GM12878 (cell line): ENCODE results near the gene MOBP. TPM values are rescaled to one million over a fixed set of nuclear protein-coding genes. Genes with fewer than 3 reads are reported as not detected.

Source experiments
- ATAC-seq: fragments of 200-7000 bp; cut with Tn5 transposase; 3 replicates; pipeline ENCODE4 v1.9.1; 2020; ENCODE audit warnings: mild to moderate bottlenecking, moderate library complexity
- BruUV-seq: library from RNA; stranded (reverse); fragments of 400-500 nt; replicated peaks from 2 replicates; lab custom pipeline; 2021; lab: Mats Ljungman, UMichigan
- CTCF ChIA-PET: fragments of 300-600 bp; sonication (Branson Sonifier 250); formaldehyde crosslinking; extraction: SDS; loops from one replicate; lab custom pipeline; 2021; ENCODE audit warnings: inconsistent platforms; lab: Yijun Ruan, JAX
- POLR2A ChIA-PET: fragments of 350-600 bp; formaldehyde crosslinking; extraction: SDS; loops from one replicate; lab custom pipeline; 2021; ENCODE audit warnings: inconsistent platforms; lab: Charles Lee
- RAD21 ChIA-PET: fragments of 300-600 bp; sonication (Branson Sonifier 250); formaldehyde crosslinking; loops from one replicate; lab custom pipeline; 2023; ENCODE audit warnings: antibody characterized with exemption; ENCODE audit not compliant: unreplicated experiment; lab: Charles Lee
- SMC1A ChIA-PET: fragments of 300-600 bp; sonication (Branson Sonifier 250); formaldehyde crosslinking; loops from one replicate; lab custom pipeline; 2023; ENCODE audit not compliant: unreplicated experiment, uncharacterized antibody; lab: Charles Lee
- DNase-seq: peaks from one replicate; pipeline ENCODE4 v3.0.0-alpha.2; 2011; ENCODE audit warnings: low read depth, low spot score
- FAIRE-seq: peaks from 3 replicates; lab custom pipeline; 2011; peaks lifted over from hg19 to GRCh38; lab: Jason Lieb, UNC
- H2AFZ ChIP-seq: 2 replicates; pipeline ENCODE4 v1.6.0; 2011; ENCODE audit warnings: low read depth, low read length, control low read depth; ENCODE audit not compliant: control insufficient read depth
- H3K27ac ChIP-seq: 2 replicates; pipeline ENCODE4 v1.5.1; 2011; ENCODE audit warnings: control low read depth; ENCODE audit not compliant: control insufficient read depth, insufficient read depth
- H3K27me3 ChIP-seq, 2 experiments: replicated peaks in 1 of 2; 2 replicates each; pipeline versions ENCODE4 v1.6.0 to v1.6.1; 2011; ENCODE audit warnings: low read length in 1 of 2; ENCODE audit not compliant: control insufficient read depth in 2 of 2, insufficient read depth in 2 of 2
- H3K36me3 ChIP-seq, 2 experiments: 2 replicates each; pipeline ENCODE4 v1.5.1; 2011; ENCODE audit warnings: low read length in 1 of 2; ENCODE audit not compliant: control insufficient read depth in 2 of 2, insufficient read depth in 2 of 2
- H3K4me1 ChIP-seq: 2 replicates; pipeline ENCODE4 v1.6.1; 2011; ENCODE audit warnings: mild to moderate bottlenecking, low read length, moderate library complexity, mixed read lengths; ENCODE audit not compliant: control insufficient read depth, insufficient read depth
- H3K4me2 ChIP-seq: 2 replicates; pipeline ENCODE4 v1.6.0; 2011; ENCODE audit warnings: control low read depth; ENCODE audit not compliant: control insufficient read depth, insufficient read depth
- H3K4me3 ChIP-seq: fragments of 200-600 bp; sonication (generic); 2 replicates; pipeline ENCODE4 v1.5.1; 2016
- H3K79me2 ChIP-seq: 2 replicates; pipeline ENCODE4 v1.6.0; 2011; ENCODE audit warnings: low read length; ENCODE audit not compliant: control insufficient read depth, insufficient read depth
- H3K9ac ChIP-seq: 2 replicates; pipeline ENCODE4 v1.8.0; 2011; ENCODE audit warnings: low read length, control low read depth, mixed read lengths; ENCODE audit not compliant: control insufficient read depth, insufficient read depth
- H3K9me3 ChIP-seq: replicated peaks from 3 replicates; pipeline ENCODE4 v1.5.1; 2011; ENCODE audit warnings: mild to moderate bottlenecking, low read length; ENCODE audit not compliant: control insufficient read depth, insufficient read depth
- H4K20me1 ChIP-seq: 2 replicates; pipeline ENCODE4 v1.6.0; 2011; ENCODE audit not compliant: control insufficient read depth, insufficient read depth
- CREB1 ChIP-seq: IDR thresholded peaks from 2 replicates; pipeline ENCODE4 v1.6.1; 2012; ENCODE audit warnings: low read depth, mild to moderate bottlenecking, inconsistent platforms
- EP300 ChIP-seq, 2 experiments: fragments of 150-350 bp in 1 of 2; IDR thresholded peaks; 2 replicates each; pipeline ENCODE4 v1.6.1; 2011 to 2012; ENCODE audit warnings: low read depth in 2 of 2, low read length in 2 of 2, borderline replicate concordance in 1 of 2, improper control_type of control experiment in 1 of 2, inconsistent platforms in 1 of 2; ENCODE audit not compliant: control insufficient read depth in 1 of 2
- NFYB ChIP-seq: IDR thresholded peaks from 2 replicates; pipeline ENCODE4 v1.6.1; 2011; ENCODE audit warnings: low read depth, mild to moderate bottlenecking, low read length, improper control_type of control experiment, moderate library complexity; ENCODE audit not compliant: insufficient read depth
- PML ChIP-seq: IDR thresholded peaks from 2 replicates; pipeline ENCODE4 v1.6.1; 2012; ENCODE audit warnings: low read length, inconsistent platforms
- RB1 ChIP-seq: fragments of 450-650 bp; formaldehyde crosslinking; IDR thresholded peaks from 2 replicates; pipeline ENCODE4 v1.6.1; 2017; ENCODE audit warnings: mild to moderate bottlenecking, borderline replicate concordance
- SUZ12 ChIP-seq: fragments of 200-600 bp; sonication (generic); IDR thresholded peaks from one replicate; pipeline ENCODE4 v1.6.1; 2018; ENCODE audit warnings: antibody characterized with exemption, mild to moderate bottlenecking; ENCODE audit not compliant: unreplicated experiment
- ZNF24 ChIP-seq: fragments of 450-650 bp; IDR thresholded peaks from 2 replicates; pipeline ENCODE4 v1.6.1; 2017; ENCODE audit warnings: antibody characterized with exemption, mild to moderate bottlenecking
- ZSCAN29 ChIP-seq: fragments of 450-650 bp; IDR thresholded peaks from 2 replicates; pipeline ENCODE4 v1.6.1; 2017; ENCODE audit warnings: mild to moderate bottlenecking, moderate library complexity
- WGBS: methylation state at CpG from one replicate; pipeline ENCODE4 v1.1.6; 2016; ENCODE audit warnings: low lambda C conversion rate; ENCODE audit not compliant: insufficient replicate concordance, insufficient coverage; ENCODE audit errors: missing lambda C conversion rate; 5-methylcytosine and 5-hydroxymethylcytosine counted together
- in situ Hi-C: fragments of 300-500 bp; cut with MboI; formaldehyde crosslinking; loops from 9 replicates; pipeline ENCODE4 v1.14.3; 2018; ENCODE audit warnings: mixed read lengths
- intact Hi-C: fragments of 100-400 bp; cut with micrococcal nuclease; formaldehyde crosslinking; loops from one replicate; pipeline ENCODE4 v1.14.2; 2022; ENCODE audit not compliant: unreplicated experiment
- polyA plus RNA-seq, 11 experiments: library from polyadenylated mRNA; depleted of rRNA in 4 of 11; unstranded in 6 of 11; stranded (reverse) in 5 of 11; fragments of >200 nt; fragmentation: Nextera tagmentation in 4 of 11; fragmentation: Illumina TruSeq in 1 of 11; extraction: Ambion mirVana in 4 of 11; extraction: Trizol in 1 of 11; gene quantifications; 1 replicate in 1 of 11; 2 replicates in 10 of 11; pipeline versions ENCODE4 v1.2.1 to v1.2.3, GENCODE V29; 2011 to 2016; ENCODE audit warnings: inconsistent platforms in 2 of 11, missing spikeins in 2 of 11, low read depth in 1 of 11
- total RNA-seq, 4 experiments: library from RNA; depleted of rRNA in 3 of 4; stranded (reverse); fragments of >200 nt in 3 of 4; fragmentation: Illumina TruSeq in 1 of 4; extraction: Trizol in 1 of 4; gene quantifications; 2 replicates each; pipeline versions ENCODE4 v1.2.1 to v1.2.3, GENCODE V29; 2013 to 2021
- TF ChIP-seq, protein P1 (sequence below): fragments of 450-650 bp; IDR thresholded peaks from 2 replicates; pipeline ENCODE4 v1.6.1; 2016; ENCODE audit warnings: mild to moderate bottlenecking
- TF ChIP-seq, protein P2 (sequence below): IDR thresholded peaks from 2 replicates; pipeline ENCODE4 v1.6.1; 2012; ENCODE audit warnings: low read depth, low read length, improper control_type of control experiment
- TF ChIP-seq, protein P3 (sequence below): IDR thresholded peaks from 2 replicates; pipeline ENCODE4 v1.6.1; 2011; ENCODE audit warnings: low read depth, low read length, improper control_type of control experiment, borderline replicate concordance
- TF ChIP-seq, protein P4 (sequence below): fragments of 450-650 bp; IDR thresholded peaks from 2 replicates; pipeline ENCODE4 v1.6.1; 2017; ENCODE audit warnings: borderline replicate concordance

Gene MOBP
- total and polyA plus RNA-seq, 10 of the 15 experiments (the other 5 are each of a cell fraction or from before 2014, with no cell fraction given), result 0.04 to 0.09 (median 0.08) TPM; not detected in 5

DNA sequence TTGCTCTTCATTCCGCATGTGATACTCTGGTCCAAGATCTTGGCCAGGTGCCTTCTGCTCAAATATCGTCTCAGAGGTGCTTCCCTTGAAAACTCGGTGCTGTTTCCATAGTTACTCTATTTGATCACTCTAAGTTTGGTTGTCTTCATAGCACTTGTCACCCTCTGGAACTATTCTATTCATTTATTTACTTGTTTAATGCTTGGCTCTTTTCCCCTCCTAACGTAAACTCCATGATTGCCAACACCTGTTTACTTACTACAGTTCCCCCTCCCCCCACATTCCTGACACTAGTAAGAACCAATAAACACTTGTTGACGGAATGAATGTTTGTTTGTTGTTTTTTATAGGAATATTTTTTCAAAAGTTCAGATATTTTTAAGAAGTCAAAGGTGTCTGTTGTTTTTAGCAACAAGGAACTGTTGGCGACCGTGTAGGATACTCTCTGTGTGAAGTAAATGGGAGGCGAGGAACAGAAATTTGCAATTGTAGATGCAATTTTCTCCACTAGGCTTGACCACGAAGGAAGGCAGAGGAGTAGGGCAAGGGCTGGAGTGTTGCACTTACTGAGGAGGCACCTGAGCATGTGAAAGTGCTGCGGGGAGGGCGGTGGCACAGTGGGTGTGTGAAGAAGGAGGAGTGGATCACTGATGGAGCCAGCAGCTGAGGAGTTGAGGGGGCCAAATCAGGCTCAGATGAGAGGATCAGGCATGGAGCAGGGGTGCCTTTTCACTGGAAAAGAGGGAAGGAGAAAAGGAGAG lies 48.4 kb downstream of the MOBP start:
- no peaks in the 10 kb centered on the region for H3K79me2 ChIP-seq
- intact Hi-C loops, result no loop called here
- H3K4me2 ChIP-seq, result no peak overlapping the region
- no peak overlapping the region for H3K4me3 ChIP-seq
- in situ Hi-C loops, result no loop called here
- ATAC-seq (no peak), DNase-seq (no peak), FAIRE-seq (no peak)
- 46% methylated on average over 11 of the region's 11 CpGs for WGBS
- H3K9me3 ChIP-seq, result no peaks in the 10 kb centered on the region
- H3K27ac ChIP-seq, result no peak overlapping the region
- TF ChIP-seq CREB1, result no peak
- TF ChIP-seq, protein P1, sequence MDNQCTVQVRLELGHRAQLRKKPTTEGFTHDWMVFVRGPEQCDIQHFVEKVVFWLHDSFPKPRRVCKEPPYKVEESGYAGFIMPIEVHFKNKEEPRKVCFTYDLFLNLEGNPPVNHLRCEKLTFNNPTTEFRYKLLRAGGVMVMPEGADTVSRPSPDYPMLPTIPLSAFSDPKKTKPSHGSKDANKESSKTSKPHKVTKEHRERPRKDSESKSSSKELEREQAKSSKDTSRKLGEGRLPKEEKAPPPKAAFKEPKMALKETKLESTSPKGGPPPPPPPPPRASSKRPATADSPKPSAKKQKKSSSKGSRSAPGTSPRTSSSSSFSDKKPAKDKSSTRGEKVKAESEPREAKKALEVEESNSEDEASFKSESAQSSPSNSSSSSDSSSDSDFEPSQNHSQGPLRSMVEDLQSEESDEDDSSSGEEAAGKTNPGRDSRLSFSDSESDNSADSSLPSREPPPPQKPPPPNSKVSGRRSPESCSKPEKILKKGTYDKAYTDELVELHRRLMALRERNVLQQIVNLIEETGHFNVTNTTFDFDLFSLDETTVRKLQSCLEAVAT, result no peak
- TF ChIP-seq, protein P2, sequence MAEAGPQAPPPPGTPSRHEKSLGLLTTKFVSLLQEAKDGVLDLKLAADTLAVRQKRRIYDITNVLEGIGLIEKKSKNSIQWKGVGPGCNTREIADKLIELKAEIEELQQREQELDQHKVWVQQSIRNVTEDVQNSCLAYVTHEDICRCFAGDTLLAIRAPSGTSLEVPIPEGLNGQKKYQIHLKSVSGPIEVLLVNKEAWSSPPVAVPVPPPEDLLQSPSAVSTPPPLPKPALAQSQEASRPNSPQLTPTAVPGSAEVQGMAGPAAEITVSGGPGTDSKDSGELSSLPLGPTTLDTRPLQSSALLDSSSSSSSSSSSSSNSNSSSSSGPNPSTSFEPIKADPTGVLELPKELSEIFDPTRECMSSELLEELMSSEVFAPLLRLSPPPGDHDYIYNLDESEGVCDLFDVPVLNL, result no peak
- TF ChIP-seq ZSCAN29, result no peak
- no peak for TF ChIP-seq RB1
- TF ChIP-seq, protein P3, sequence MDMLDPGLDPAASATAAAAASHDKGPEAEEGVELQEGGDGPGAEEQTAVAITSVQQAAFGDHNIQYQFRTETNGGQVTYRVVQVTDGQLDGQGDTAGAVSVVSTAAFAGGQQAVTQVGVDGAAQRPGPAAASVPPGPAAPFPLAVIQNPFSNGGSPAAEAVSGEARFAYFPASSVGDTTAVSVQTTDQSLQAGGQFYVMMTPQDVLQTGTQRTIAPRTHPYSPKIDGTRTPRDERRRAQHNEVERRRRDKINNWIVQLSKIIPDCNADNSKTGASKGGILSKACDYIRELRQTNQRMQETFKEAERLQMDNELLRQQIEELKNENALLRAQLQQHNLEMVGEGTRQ, result no peak
- TF ChIP-seq SUZ12, result no peak
- no peak for TF ChIP-seq ZNF24
- no peak for TF ChIP-seq EP300 (IDR thresholded peaks at IDR 0.05; ENCODE audit: borderline replicate concordance in 1 of 2, control insufficient read depth in 1 of 2, low read depth in 2 of 2, low read length in 2 of 2)
- no peak for TF ChIP-seq NFYB
- TF ChIP-seq, protein P4, sequence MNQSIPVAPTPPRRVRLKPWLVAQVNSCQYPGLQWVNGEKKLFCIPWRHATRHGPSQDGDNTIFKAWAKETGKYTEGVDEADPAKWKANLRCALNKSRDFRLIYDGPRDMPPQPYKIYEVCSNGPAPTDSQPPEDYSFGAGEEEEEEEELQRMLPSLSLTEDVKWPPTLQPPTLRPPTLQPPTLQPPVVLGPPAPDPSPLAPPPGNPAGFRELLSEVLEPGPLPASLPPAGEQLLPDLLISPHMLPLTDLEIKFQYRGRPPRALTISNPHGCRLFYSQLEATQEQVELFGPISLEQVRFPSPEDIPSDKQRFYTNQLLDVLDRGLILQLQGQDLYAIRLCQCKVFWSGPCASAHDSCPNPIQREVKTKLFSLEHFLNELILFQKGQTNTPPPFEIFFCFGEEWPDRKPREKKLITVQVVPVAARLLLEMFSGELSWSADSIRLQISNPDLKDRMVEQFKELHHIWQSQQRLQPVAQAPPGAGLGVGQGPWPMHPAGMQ, result no peak
- TF ChIP-seq PML, result no peak
- ChIA-PET CTCF (no interaction called here), POLR2A (no interaction called here), SMC1A (no interaction called here), RAD21 (no interaction called here)
- H3K27me3 ChIP-seq, result no peaks in the 10 kb centered on the region; a peak in 2 of 4 replicates
- H3K36me3 ChIP-seq, result no peaks in the 10 kb centered on the region
- no TSS peak for BruUV-seq
- H2AFZ ChIP-seq, result no peak overlapping the region
- no peak overlapping the region for H3K9ac ChIP-seq
- H3K4me1 ChIP-seq, result no peaks in the 10 kb centered on the region
- no peaks in the 10 kb centered on the region for H4K20me1 ChIP-seq
